ENCODE results near the gene RNF213.

DNA sequence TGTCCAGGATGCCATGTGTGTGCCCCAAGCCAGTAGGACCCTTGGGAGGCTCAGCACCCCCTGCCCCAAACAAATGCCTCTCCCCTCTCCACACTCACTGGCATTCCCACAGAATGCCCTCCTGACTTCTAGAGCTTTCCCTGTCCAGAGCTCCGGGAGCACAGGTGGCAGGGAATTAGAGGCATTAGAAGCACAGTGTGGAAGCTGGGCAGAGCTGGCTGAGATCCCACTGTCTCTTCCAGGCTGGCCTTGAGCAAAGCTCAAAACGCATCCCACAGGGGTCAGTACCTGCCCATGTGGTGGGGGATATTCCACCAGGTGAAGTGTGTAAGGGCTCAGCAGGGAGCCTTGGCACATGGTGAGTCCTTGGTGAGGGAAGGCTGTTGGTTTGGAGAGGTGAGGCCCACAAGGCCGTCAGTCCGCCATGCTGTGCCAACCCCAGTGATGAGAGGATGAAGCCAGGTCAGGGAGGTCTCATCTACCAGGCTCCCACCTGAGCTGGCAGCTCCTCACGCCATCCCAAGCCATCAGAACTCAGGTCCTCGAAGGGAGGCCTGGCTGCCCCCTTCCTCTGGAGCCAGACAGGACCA, 172.4 kb downstream of the RNF213 start:
- TF ChIP-seq CTCF (IDR thresholded peaks at IDR 0.05) (no peak), AFF4 (CRISPR knock-in tag; IDR thresholded peaks at IDR 0.05; ENCODE audit: borderline replicate concordance) (no peak), SMAD3 (CRISPR knock-in tag; IDR thresholded peaks at IDR 0.05; ENCODE audit: borderline replicate concordance) (no peak)

Data from WTC11 (cell line).